HCT116 (cell line): ENCODE measurements around the gene STOML2. TPM values are rescaled to one million over a fixed set of nuclear protein-coding genes. Genes with fewer than 3 reads are reported as not detected.

ENCODE experiments used
- ATAC-seq: fragments of 200-7000 bp; cut with Tn5 transposase; 2 replicates; pipeline ENCODE4 v1.9.1; 2020; ENCODE audit warnings: mild to moderate bottlenecking, moderate library complexity
- BruUV-seq: library from RNA; stranded (reverse); fragments of 400-500 nt; replicated peaks from 2 replicates; lab custom pipeline; 2021; lab: Mats Ljungman, UMichigan
- CTCF ChIA-PET: fragments of 300-600 bp; sonication (Branson Sonifier 250); formaldehyde crosslinking; loops from one replicate; lab custom pipeline; 2021; ENCODE audit warnings: antibody characterized with exemption; lab: Charles Lee
- POLR2A ChIA-PET: fragments of 300-600, 350-600 bp; sonication (Branson Sonifier 250); formaldehyde crosslinking; loops from one replicate; lab custom pipeline; 2021; ENCODE audit warnings: antibody characterized with exemption; lab: Charles Lee
- RAD21 ChIA-PET, 2 experiments: fragments of 300-600 bp; sonication (Branson Sonifier 250); formaldehyde crosslinking; loops; one replicate each; lab custom pipeline; 2023; ENCODE audit warnings: low total read pairs in 2 of 2; ENCODE audit not compliant: uncharacterized antibody in 2 of 2, unreplicated experiment in 2 of 2, low non-redundant PET in 1 of 2; lab: Charles Lee
- DNase-seq: peaks from one replicate; pipeline ENCODE4 v3.0.0-alpha.2; 2010; ENCODE audit warnings: low read depth, low spot score
- H2AFZ ChIP-seq: fragments of 200-600 bp; shearing (Covaris generic), sonication (generic); 2 replicates; pipeline ENCODE4 v1.6.1; 2017; ENCODE audit warnings: low read depth, mixed run types, mixed read lengths, antibody characterized with exemption, low read length; ENCODE audit not compliant: poor library complexity, severe bottlenecking
- H3K27ac ChIP-seq: 2 replicates; pipeline ENCODE4 v1.5.1; 2012; ENCODE audit warnings: low read depth, low read length
- H3K27me3 ChIP-seq: fragments of 200-600 bp; sonication (generic); 2 replicates; pipeline ENCODE4 v1.6.1; 2016; ENCODE audit warnings: mixed run types, low read length, mixed read lengths; ENCODE audit not compliant: insufficient read depth
- H3K36me3 ChIP-seq, 2 experiments: fragments of 200-500 bp in 1 of 2; fragments of 200-600 bp in 1 of 2; sonication (Bioruptor generic) in 1 of 2; sonication (generic) in 1 of 2; 2 replicates each; pipeline versions ENCODE4 v1.5.1 to v1.6.1; 2014 to 2016; ENCODE audit warnings: low read length in 2 of 2, inconsistent platforms in 1 of 2, mixed read lengths in 1 of 2, mixed run types in 1 of 2; ENCODE audit not compliant: insufficient read depth in 2 of 2, control insufficient read depth in 1 of 2
- H3K4me1 ChIP-seq, 2 experiments: fragments of 200-600 bp in 1 of 2; sonication (generic) in 1 of 2; 2 replicates each; pipeline versions ENCODE4 v1.5.1 to v1.6.1; 2012 to 2017; ENCODE audit warnings: low read length in 2 of 2, inconsistent platforms in 1 of 2, mild to moderate bottlenecking in 1 of 2, mixed read lengths in 1 of 2, mixed run types in 1 of 2, moderate library complexity in 1 of 2; ENCODE audit not compliant: insufficient read depth in 2 of 2, control insufficient read depth in 1 of 2
- H3K4me2 ChIP-seq: fragments of 200-600 bp; sonication (generic); 2 replicates; pipeline ENCODE4 v1.6.1; 2017; ENCODE audit warnings: mixed run types, low read length, mixed read lengths
- H3K4me3 ChIP-seq, 2 experiments: fragments of 200-600 bp in 1 of 2; sonication (generic) in 1 of 2; replicated peaks in 1 of 2; 2 replicates each; pipeline ENCODE4 v1.5.1; 2011 to 2016; ENCODE audit warnings: low read length in 2 of 2, control low read depth in 1 of 2, low read depth in 1 of 2, mild to moderate bottlenecking in 1 of 2, mixed read lengths in 1 of 2, mixed run types in 1 of 2
- H3K79me2 ChIP-seq: fragments of 200-600 bp; sonication (generic); 2 replicates; pipeline ENCODE4 v1.6.1; 2017; ENCODE audit warnings: mild to moderate bottlenecking, mixed run types, low read length, moderate library complexity, mixed read lengths; ENCODE audit not compliant: insufficient read depth
- H3K9ac ChIP-seq: fragments of 200-600 bp; sonication (generic); 2 replicates; pipeline ENCODE4 v1.6.1; 2016; ENCODE audit warnings: low read length, mixed read lengths
- H3K9me2 ChIP-seq: fragments of 200-600 bp; sonication (generic), shearing (Covaris generic); 2 replicates; pipeline ENCODE4 v1.6.1; 2017; ENCODE audit warnings: mixed run types, mild to moderate bottlenecking, moderate library complexity; ENCODE audit not compliant: insufficient read depth
- H3K9me3 ChIP-seq, 2 experiments: fragments of 200-500 bp in 1 of 2; fragments of 200-600 bp in 1 of 2; sonication (Bioruptor generic) in 1 of 2; sonication (generic) in 1 of 2; 2 replicates each; pipeline ENCODE4 v1.6.1; 2014 to 2017; ENCODE audit warnings: low read length in 2 of 2, mixed read lengths in 2 of 2, inconsistent platforms in 1 of 2, low read depth in 1 of 2, mild to moderate bottlenecking in 1 of 2, mixed run types in 1 of 2, moderate library complexity in 1 of 2; ENCODE audit not compliant: control insufficient read depth in 1 of 2, insufficient read depth in 1 of 2
- H4K20me1 ChIP-seq: fragments of 200-600 bp; sonication (generic), shearing (Covaris generic); 2 replicates; pipeline ENCODE4 v1.6.1; 2017; ENCODE audit warnings: mixed run types, mild to moderate bottlenecking, moderate library complexity; ENCODE audit not compliant: insufficient read depth
- CBX3 ChIP-seq: IDR thresholded peaks from 2 replicates; pipeline ENCODE4 v1.6.1; 2012; ENCODE audit warnings: low read depth
- CTCF ChIP-seq, 3 experiments: fragments of 200-600 bp in 1 of 3; sonication (generic) in 1 of 3; IDR thresholded peaks in 2 of 3; conservative IDR thresholded peaks in 1 of 3; 2 replicates each; pipeline ENCODE4 v1.5.1; 2012 to 2017; ENCODE audit warnings: low read depth in 2 of 3, low read length in 2 of 3, antibody characterized with exemption in 1 of 3, borderline replicate concordance in 1 of 3, control low read depth in 1 of 3, mild to moderate bottlenecking in 1 of 3, mixed read lengths in 1 of 3, mixed run types in 1 of 3, moderate library complexity in 1 of 3; ENCODE audit not compliant: insufficient read depth in 1 of 3
- EGR1 ChIP-seq: IDR thresholded peaks from 2 replicates; pipeline ENCODE4 v1.6.1; 2012; ENCODE audit warnings: low read depth
- ELF1 ChIP-seq: IDR thresholded peaks from 2 replicates; pipeline ENCODE4 v1.6.1; 2012; ENCODE audit warnings: low read depth, borderline replicate concordance
- FOSL1 ChIP-seq: IDR thresholded peaks from 2 replicates; pipeline ENCODE4 v1.6.1; 2012; ENCODE audit warnings: low read depth
- JUND ChIP-seq: IDR thresholded peaks from 2 replicates; pipeline ENCODE4 v1.6.1; 2012
- POLR2AphosphoS5 ChIP-seq: IDR thresholded peaks from 2 replicates; pipeline ENCODE4 v1.6.1; 2011; ENCODE audit warnings: mild to moderate bottlenecking, low read depth, low read length, moderate library complexity
- SIN3A ChIP-seq: IDR thresholded peaks from 2 replicates; pipeline ENCODE4 v1.6.1; 2012; ENCODE audit warnings: low read depth
- SP1 ChIP-seq: IDR thresholded peaks from 2 replicates; pipeline ENCODE4 v1.6.1; 2012; ENCODE audit warnings: low read depth
- ZNF274 ChIP-seq: fragments of 200-500 bp; sonication (Bioruptor generic); IDR thresholded peaks from 2 replicates; pipeline ENCODE4 v1.6.1; 2014; ENCODE audit warnings: mild to moderate bottlenecking, low read depth, low read length, inconsistent platforms
- intact Hi-C: fragments of 100-400 bp; cut with micrococcal nuclease; formaldehyde crosslinking; loops from 2 replicates; pipeline ENCODE4 v1.10.0; 2022
- total RNA-seq: library from RNA; stranded (reverse); gene quantifications from one replicate; pipeline ENCODE4 v1.2.1, GENCODE V29; 2021; ENCODE audit not compliant: unreplicated experiment

STOML2 gene
- total RNA-seq, 1 experiment from 2014 or later = 245 TPM

GRCh38 chr9:35073279-35073612, 29.7 kb downstream of the STOML2 start:
- H3K4me2 ChIP-seq = peak overlapping the region; percentile 61
- peak overlapping the region; percentile 45 for H3K9ac ChIP-seq
- no TSS peak for BruUV-seq
- ChIA-PET CTCF (no interaction called here), POLR2A (no interaction called here), RAD21 (no interaction called here)
- no peak overlapping the region for H2AFZ ChIP-seq
- H3K4me1 ChIP-seq = peaks cover 12 to 27% of the 10 kb centered on the region in 2 experiments
- intact Hi-C loops = loop anchor here (2.0 kb wide), 1 partner anchor 38 kb away; no protein-coding TSS in a partner anchor
- H4K20me1 ChIP-seq = peaks cover 18% of the 10 kb centered on the region; the same call in 1 of the 2 replicates
- H3K4me3 ChIP-seq = peak overlapping the region; percentile 20 to 31
- peak overlapping the region; percentile 100 for H3K27ac ChIP-seq
- H3K27me3 ChIP-seq = no peaks in the 10 kb centered on the region
- peaks cover 5 to 54% of the 10 kb centered on the region in 2 experiments; a peak in 2 of 4 replicates for H3K36me3 ChIP-seq
- H3K9me2 ChIP-seq = no peaks in the 10 kb centered on the region
- no peak for DNase-seq
- H3K9me3 ChIP-seq = no peaks in the 10 kb centered on the region
- TF ChIP-seq SIN3A = no peak
- no peak for TF ChIP-seq CBX3
- TF ChIP-seq POLR2AphosphoS5 = no peak
- no peak for TF ChIP-seq JUND
- no peak for TF ChIP-seq FOSL1
- no peak for TF ChIP-seq EGR1
- no peak for TF ChIP-seq ZNF274
- TF ChIP-seq SP1 = no peak
- TF ChIP-seq ELF1 = no peak
- no peak for TF ChIP-seq CTCF (IDR thresholded peaks at IDR 0.05 in 2 of 3, conservative IDR thresholded peaks at IDR 0.05 in 1 of 3; ENCODE audit: borderline replicate concordance in 1 of 3, insufficient read depth in 1 of 3, low read depth in 2 of 3, low read length in 2 of 3)
- ATAC-seq = no peak
- H3K79me2 ChIP-seq = peaks cover 64% of the 10 kb centered on the region
